GM18511 (cell line): Measurements from ENCODE around the gene FREM2.

ENCODE experiments used
- ATAC-seq: cut with Tn5 transposase; IDR thresholded peaks from one replicate; pipeline ENCODE4 v1.9.1; 2021; ENCODE audit warnings: mild to moderate bottlenecking, moderate library complexity; ENCODE audit not compliant: unreplicated experiment

Gene FREM2

GRCh38 chr13:38685431-38685830 is 1.4 kb upstream of the FREM2 start:
- ATAC-seq = no peak

GRCh38 chr13:38685974-38686576 is 802 bp upstream of the FREM2 start:
- no peak for ATAC-seq

- peak; percentile 27 for ATAC-seq
These were observed 661 bp downstream of the FREM2 start for GRCh38 chr13:38687246-38688229.

GRCh38 chr13:38688674-38689073 is 1.8 kb downstream of the FREM2 start:
- ATAC-seq = no peak

- no peak for ATAC-seq
These were observed 3.4 kb downstream of the FREM2 start for GRCh38 chr13:38690231-38690630.

GRCh38 chr13:38693168-38693567 is 6.3 kb downstream of the FREM2 start:
- ATAC-seq = no peak

- no peak for ATAC-seq
These were observed 6.8 kb downstream of the FREM2 start for GRCh38 chr13:38693641-38694040.

- no peak for ATAC-seq
These were observed 10.3 kb downstream of the FREM2 start for GRCh38 chr13:38697197-38697596.

- no peak for ATAC-seq
These were observed 10.9 kb downstream of the FREM2 start for GRCh38 chr13:38697628-38698333.

GRCh38 chr13:38700051-38700450 is 13.2 kb downstream of the FREM2 start:
- no peak for ATAC-seq

- ATAC-seq = no peak
These were observed 15.8 kb downstream of the FREM2 start for GRCh38 chr13:38702669-38703068.

- ATAC-seq = no peak
These were observed 16.4 kb downstream of the FREM2 start for GRCh38 chr13:38703255-38703654.

- ATAC-seq = no peak
These were observed 18.5 kb downstream of the FREM2 start for GRCh38 chr13:38705365-38705764.

GRCh38 chr13:38707460-38707859 is 20.6 kb downstream of the FREM2 start:
- no peak for ATAC-seq

- no peak for ATAC-seq
These were observed 26.2 kb downstream of the FREM2 start for GRCh38 chr13:38713046-38713445.

GRCh38 chr13:38718374-38718773 is 31.5 kb downstream of the FREM2 start:
- no peak for ATAC-seq

- no peak for ATAC-seq
These were observed 43.5 kb downstream of the FREM2 start for GRCh38 chr13:38730332-38730731.

GRCh38 chr13:38733146-38733545 is 46.3 kb downstream of the FREM2 start:
- no peak for ATAC-seq

- ATAC-seq = no peak
These were observed 49.0 kb downstream of the FREM2 start for GRCh38 chr13:38735665-38736440.

- no peak for ATAC-seq
These were observed 56.6 kb downstream of the FREM2 start for GRCh38 chr13:38743466-38743865.

GRCh38 chr13:38752686-38753085 is 65.8 kb downstream of the FREM2 start:
- no peak for ATAC-seq
